Colonic mucosa (tissue), 4 donors: ENCODE data around the gene TMEM59. TPM values are rescaled to one million over a fixed set of nuclear protein-coding genes. Genes with fewer than 3 reads are reported as not detected.
"Not testable (repeated sequence)": the region's sequence is repeated elsewhere in the genome, so short reads cannot be mapped to it uniquely, and the experiment has no call there.

Experiments
- DNase-seq: peaks from one replicate; pipeline ENCODE4 v3.0.0-alpha.2; 2020
- H3K27ac ChIP-seq: fragments of 200-600 bp; one replicate; pipeline ENCODE4 v1.8.0; 2021
- H3K27me3 ChIP-seq: fragments of 200-600 bp; one replicate; pipeline ENCODE4 v1.8.0; 2021
- H3K36me3 ChIP-seq: fragments of 200-600 bp; one replicate; pipeline ENCODE4 v1.8.0; 2021
- H3K4me1 ChIP-seq: fragments of 200-600 bp; one replicate; pipeline ENCODE4 v1.8.0; 2021; ENCODE audit warnings: mild to moderate bottlenecking
- H3K4me3 ChIP-seq: fragments of 200-600 bp; one replicate; pipeline ENCODE4 v1.8.0; 2021
- H3K9ac ChIP-seq, 2 donors: one replicate each; pipeline ENCODE4 v1.7.0; 2013; ENCODE audit warnings: control low read depth in 2 of 2, low read depth in 2 of 2, low read length in 2 of 2
- H3K9me3 ChIP-seq: fragments of 200-600 bp; one replicate; pipeline ENCODE4 v1.8.0; 2021
- CTCF ChIP-seq: fragments of 200-600 bp; IDR thresholded peaks from one replicate; pipeline ENCODE4 v1.8.0; 2022; ENCODE audit warnings: antibody characterized with exemption, mild to moderate bottlenecking
- intact Hi-C: fragments of 100-400 bp; cut with DNase I; formaldehyde crosslinking; loops from one replicate; pipeline ENCODE4 v1.14.1; 2022
- total RNA-seq, 2 donors: library from RNA; stranded (reverse); fragmentation: NEBNext Ultra II Directional in 1 of 2; extraction: Animal tissue kit (Norgen Biotek cat#: 25700) in 1 of 2; gene quantifications; one replicate each; pipeline ENCODE4 v1.2.1, GENCODE V29; 2021
- donor health status: healthy.
- donor health status: DM: no; HTN: no; CAD: no.
- donor health status: DM: no; HTN: no; CAD: no.

The TMEM59 gene
- total RNA-seq, 2 donors from 2014 or later: 470 to 887 TPM

GRCh38 chr1:54095546-54096226 lies 42.7 kb upstream of the TMEM59 start:
- Histone ChIP-seq H3K9me3 (no peaks in the 10 kb centered on the region), H3K27me3 (no peaks in the 10 kb centered on the region), H3K4me1 (peaks cover 9% of the 10 kb centered on the region), H3K27ac (peak overlapping the region; percentile 82), H3K9ac (no peak overlapping the region), H3K4me3 (no peak overlapping the region), H3K36me3 (no peaks in the 10 kb centered on the region)
- peak; percentile 26 for DNase-seq
- no peak for TF ChIP-seq CTCF
- intact Hi-C loops: no loop called here

GRCh38 chr1:54094730-54095105 lies 41.7 kb upstream of the TMEM59 start:
- H3K27me3 ChIP-seq, H3K9me3 ChIP-seq, H3K4me1 ChIP-seq, H3K4me3 ChIP-seq, intact Hi-C loops, DNase-seq, H3K9ac ChIP-seq, H3K36me3 ChIP-seq: not testable (repeated sequence)
- peak overlapping the region; percentile 82 for H3K27ac ChIP-seq

DNA sequence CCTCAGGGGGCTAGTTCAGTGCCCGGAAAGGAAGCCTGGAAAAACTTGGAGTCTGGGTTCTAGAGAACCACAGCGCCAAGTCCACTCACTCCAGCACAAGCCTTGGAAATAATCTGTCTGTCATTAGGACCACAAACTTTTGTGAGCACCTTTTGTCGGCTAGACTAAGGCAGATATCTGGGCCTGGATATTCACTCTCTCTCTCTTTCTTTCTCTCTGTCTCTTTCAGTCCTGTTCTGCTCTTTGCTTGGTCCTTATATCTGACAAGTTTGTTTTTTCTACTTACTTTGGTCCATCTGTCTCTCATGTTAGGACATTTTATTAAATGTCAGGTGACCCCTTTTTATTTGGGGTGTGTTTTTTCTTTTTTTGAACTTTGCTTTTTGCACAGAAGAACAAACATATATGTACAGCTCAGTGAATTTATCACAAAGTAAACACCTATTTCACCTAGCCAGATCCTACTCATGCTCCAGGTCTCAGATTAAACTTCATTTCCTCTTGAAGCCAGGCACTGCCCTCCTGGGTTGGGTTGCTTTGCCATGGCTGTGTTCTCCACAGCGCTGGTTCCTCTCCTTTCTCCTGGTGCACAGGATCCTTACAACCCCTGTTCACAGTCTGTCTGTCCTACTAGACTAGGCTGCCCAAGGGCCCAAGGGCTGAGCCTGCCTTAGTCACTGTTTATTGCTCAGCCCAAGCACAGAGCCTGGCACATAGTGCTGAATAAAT lies 41.2 kb upstream of the TMEM59 start:
- TF ChIP-seq CTCF: no peak
- intact Hi-C loops: no loop called here
- Histone ChIP-seq H3K27ac (peak overlapping the region; percentile 82), H3K36me3 (no peaks in the 10 kb centered on the region), H3K9ac (no peak overlapping the region), H3K4me1 (peaks cover 9% of the 10 kb centered on the region), H3K9me3 (no peaks in the 10 kb centered on the region), H3K4me3 (no peak overlapping the region), H3K27me3 (no peaks in the 10 kb centered on the region)
- peak; percentile 70 for DNase-seq

GRCh38 chr1:54091666-54092065 lies 38.7 kb upstream of the TMEM59 start:
- no peak for TF ChIP-seq CTCF
- H3K36me3 ChIP-seq: no peaks in the 10 kb centered on the region
- no peak overlapping the region for H3K27ac ChIP-seq
- H3K4me1 ChIP-seq: peaks cover 9% of the 10 kb centered on the region
- intact Hi-C loops: no loop called here
- no peak for DNase-seq
- H3K27me3 ChIP-seq: no peaks in the 10 kb centered on the region
- no peaks in the 10 kb centered on the region for H3K9me3 ChIP-seq
- no peak overlapping the region for H3K9ac ChIP-seq
- H3K4me3 ChIP-seq: no peak overlapping the region

- intact Hi-C loops: no loop called here
- Histone ChIP-seq H3K4me1 (no peaks in the 10 kb centered on the region), H3K27ac (no peak overlapping the region), H3K9me3 (no peaks in the 10 kb centered on the region), H3K9ac (no peak overlapping the region), H3K4me3 (no peak overlapping the region), H3K27me3 (no peaks in the 10 kb centered on the region), H3K36me3 (no peaks in the 10 kb centered on the region)
- TF ChIP-seq CTCF: no peak
- DNase-seq: no peak
These were observed 35.4 kb upstream of the TMEM59 start for GRCh38 chr1:54088385-54088784.

DNA sequence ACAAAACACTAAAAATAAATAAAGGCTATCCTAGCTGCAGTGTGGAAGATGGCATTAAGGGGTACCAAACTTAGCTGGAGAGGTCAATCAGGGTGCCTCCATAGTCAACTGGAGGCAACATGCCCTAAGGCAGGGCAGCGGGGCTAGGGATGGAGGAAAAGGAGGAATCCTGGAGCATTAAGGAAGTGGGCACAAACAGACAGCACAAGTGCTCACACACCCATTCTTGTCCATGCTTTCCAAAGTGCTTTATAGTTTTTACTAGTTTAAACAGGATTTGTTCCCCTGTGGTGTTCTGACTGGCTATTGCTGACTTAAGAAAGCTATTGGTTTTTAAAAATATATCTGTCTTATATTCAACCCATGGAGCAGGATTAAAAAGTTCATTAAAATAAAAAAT lies 33.8 kb upstream of the TMEM59 start:
- H3K27ac ChIP-seq: no peak overlapping the region
- no peaks in the 10 kb centered on the region for H3K27me3 ChIP-seq
- no peak for TF ChIP-seq CTCF
- H3K9ac ChIP-seq: no peak overlapping the region
- H3K36me3 ChIP-seq: no peaks in the 10 kb centered on the region
- no peaks in the 10 kb centered on the region for H3K9me3 ChIP-seq
- no peak for DNase-seq
- intact Hi-C loops: no loop called here
- H3K4me3 ChIP-seq: no peak overlapping the region
- no peaks in the 10 kb centered on the region for H3K4me1 ChIP-seq
